GM21390 (cell line): ENCODE data around the gene SAMD4B.
"Not testable (repeated sequence)": the region's sequence is repeated elsewhere in the genome, so short reads cannot be mapped to it uniquely, and the experiment has no call there.

ENCODE experiments used
- ATAC-seq: cut with Tn5 transposase; IDR thresholded peaks from one replicate; pipeline ENCODE4 v1.9.1; 2021; ENCODE audit not compliant: unreplicated experiment

SAMD4B gene

GRCh38 chr19:39333507-39333906, 8.7 kb upstream of the SAMD4B start:
- ATAC-seq: no peak

DNA sequence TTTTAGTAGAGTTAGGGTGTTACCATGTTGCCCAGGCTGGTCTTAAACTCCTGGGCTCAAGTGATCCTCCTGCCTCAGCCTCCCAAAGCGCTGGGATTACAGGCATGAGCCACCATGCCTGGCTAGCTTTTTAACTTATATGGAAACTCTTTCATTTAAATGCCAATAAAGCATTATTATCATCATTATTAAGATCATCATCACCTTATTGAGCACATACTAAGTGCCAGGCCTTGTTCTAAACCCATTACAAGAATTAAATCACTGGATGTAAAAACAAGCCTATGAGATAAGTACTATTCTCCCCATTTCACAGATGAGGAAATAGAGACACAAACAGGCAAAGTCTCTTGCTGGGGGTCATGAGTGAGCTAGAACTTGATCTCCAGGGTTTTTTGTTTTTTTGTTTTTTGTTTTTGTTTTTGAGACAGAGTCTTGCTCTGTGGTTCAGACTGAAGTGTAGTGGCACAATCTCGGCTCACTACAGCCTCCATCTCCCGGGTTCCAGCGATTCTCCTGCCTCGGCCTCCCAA, 7.7 kb upstream of the SAMD4B start:
- ATAC-seq: no peak

DNA sequence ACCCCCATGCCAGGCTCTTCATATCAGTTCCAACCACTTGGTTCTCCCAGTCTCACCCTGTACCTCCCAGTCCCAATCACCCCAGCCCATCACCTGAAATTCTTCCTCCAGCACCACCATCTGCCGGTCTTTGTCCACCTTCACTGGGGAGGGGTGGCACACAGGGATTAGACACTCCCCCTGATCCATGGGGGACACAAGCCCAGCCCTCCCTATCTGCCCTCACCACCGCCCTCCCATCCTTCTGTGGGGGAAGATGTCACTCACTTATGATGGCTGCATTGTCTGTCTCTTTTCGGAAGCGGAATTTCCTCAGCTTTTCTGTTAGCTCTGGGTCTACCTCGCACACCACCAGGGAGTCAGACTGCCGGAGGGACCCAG, 7.1 kb upstream of the SAMD4B start:
- ATAC-seq: no peak

DNA sequence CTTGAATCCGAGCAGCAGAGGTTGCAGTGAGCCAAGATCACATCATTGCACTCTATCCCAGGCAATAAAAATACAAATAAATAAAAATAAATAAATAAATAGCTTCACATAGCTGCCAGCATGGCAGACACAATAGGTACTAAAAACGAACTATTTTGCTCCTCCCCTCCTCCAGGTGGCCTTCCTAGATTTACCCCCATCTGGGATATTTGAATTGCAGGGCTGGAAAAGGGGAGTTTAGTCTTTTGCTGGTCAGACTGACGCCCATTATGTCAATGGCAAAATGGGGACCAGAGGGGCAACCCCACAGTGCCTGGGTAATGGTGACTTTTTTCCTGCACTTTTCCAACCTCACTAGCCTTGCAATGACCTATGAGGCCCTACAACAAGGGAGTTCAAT, 5.7 kb upstream of the SAMD4B start:
- ATAC-seq: no peak

- ATAC-seq: no peak
Observed at GRCh38 chr19:39339674-39340073, 2.5 kb upstream of the SAMD4B start.

GRCh38 chr19:39340156-39340555, 2.1 kb upstream of the SAMD4B start:
- ATAC-seq: not testable (repeated sequence)

DNA sequence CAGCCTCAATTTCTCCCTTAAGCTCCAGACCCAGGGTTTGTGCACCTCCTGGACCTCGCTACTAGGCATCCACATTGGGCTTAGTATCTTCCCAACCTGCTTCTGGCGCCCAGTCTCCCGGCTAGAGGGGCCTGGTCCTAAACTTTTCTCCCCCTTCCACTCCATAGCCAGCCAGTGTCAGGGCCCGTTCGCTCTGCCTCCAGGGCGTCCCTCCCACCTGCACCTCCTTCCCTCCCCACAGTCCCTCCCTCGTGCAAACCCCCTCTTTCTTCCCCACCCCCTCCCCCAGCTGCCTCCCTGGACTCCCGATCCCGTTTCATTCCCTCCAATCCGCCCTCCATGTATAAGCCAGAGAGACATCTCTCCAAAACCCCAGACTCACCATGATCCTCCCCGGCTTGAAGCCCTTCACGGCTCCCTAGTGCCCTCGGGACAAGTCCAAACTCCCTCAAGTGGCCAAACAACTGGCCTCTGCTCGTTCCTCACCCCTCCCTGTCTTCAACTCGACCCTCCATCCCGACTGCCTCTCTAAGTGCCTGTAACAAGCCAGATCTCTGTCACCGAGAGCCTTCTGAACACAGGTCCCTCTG, 997 bp upstream of the SAMD4B start:
- ATAC-seq: no peak

GRCh38 chr19:39342647-39343305, 555 bp downstream of the SAMD4B start:
- no peak for ATAC-seq

- no peak for ATAC-seq
Observed at GRCh38 chr19:39345956-39346355, 3.7 kb downstream of the SAMD4B start.

DNA sequence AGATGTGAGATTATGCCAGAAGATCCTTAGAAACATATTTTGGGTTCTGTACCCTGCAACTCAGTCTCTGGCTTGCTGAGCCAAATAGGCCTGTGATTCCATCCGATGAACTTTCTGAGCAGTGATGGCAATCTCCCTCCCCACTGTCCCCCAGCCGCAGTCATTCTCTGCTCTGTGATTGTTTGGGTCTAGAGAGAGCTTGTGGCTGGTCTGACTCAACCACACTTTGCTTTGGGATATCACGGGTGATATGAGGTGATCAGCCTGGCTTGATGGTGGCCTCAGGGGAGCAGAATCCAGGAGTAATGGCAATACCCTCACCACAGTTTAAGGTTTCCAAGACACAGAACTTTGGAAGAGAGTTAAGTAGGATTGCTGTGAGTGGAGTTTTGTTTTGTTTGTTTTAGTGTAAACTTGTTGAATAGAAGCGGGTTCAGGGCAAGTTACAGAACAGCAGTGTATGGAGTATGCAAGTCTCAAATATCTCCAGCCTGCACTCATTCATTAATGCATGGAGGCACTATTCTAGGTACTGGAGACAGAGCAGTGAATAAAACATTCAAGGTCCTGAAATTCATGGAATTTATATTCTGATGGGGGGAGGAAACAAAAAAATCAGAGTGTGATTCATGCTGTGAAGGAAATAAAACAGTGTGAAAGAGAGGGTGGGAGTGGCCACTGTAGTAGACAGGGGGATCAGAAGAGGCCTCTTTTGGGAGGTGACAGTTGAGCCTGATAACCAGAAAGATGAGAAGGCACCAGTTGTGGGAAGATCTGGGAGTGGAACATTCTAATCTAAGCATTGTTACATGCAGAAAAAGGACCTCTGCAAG, 5.3 kb downstream of the SAMD4B start:
- no peak for ATAC-seq

GRCh38 chr19:39349326-39349725, 7.1 kb downstream of the SAMD4B start:
- no peak for ATAC-seq

DNA sequence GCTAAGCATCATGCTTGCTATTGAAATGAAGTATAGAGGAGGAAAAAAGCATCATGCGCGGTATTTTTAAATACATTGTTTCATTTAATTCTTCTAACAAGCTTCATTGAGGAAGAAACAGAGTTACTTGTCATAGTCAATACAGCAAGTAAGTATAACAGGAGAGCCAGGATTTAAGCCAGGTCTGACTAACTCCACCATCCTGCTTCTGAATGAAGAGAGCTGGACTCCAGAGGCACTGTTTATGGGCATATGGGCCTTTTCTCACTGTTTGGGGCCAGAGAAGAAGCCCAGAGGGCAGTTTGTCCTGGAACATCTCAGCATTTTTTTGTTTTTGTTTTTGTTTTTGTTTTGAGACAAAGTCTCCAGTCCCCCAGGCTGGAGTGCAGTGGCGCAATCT, 7.9 kb downstream of the SAMD4B start:
- no peak for ATAC-seq

- ATAC-seq: no peak
Observed at GRCh38 chr19:39351537-39352064, 9.4 kb downstream of the SAMD4B start.

GRCh38 chr19:39352381-39353255, 10.4 kb downstream of the SAMD4B start:
- no peak for ATAC-seq

- no peak for ATAC-seq
Observed at GRCh38 chr19:39355253-39355652, 13.0 kb downstream of the SAMD4B start.

DNA sequence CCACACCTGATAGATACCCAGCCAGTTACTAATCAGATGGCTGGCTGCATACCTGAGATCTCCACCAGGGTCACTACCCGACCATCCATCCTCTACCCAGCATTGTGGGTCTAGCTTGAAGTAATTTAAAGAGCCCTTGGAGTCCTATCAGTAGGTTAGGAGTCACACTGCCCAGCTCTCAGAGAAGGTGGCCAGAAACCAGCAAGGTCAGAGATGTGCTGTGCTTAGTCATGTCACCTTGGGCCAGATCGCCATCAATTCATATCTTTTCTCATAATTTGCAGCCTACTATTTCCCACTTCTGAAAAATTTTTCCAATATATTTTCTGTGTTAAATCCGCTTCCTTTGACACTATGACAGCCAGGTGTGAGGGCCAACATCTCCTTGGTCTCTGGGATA, 13.9 kb downstream of the SAMD4B start:
- no peak for ATAC-seq

- ATAC-seq: no peak
Observed at GRCh38 chr19:39356647-39357046, 14.4 kb downstream of the SAMD4B start.

GRCh38 chr19:39359026-39359425, 16.8 kb downstream of the SAMD4B start:
- ATAC-seq: no peak

DNA sequence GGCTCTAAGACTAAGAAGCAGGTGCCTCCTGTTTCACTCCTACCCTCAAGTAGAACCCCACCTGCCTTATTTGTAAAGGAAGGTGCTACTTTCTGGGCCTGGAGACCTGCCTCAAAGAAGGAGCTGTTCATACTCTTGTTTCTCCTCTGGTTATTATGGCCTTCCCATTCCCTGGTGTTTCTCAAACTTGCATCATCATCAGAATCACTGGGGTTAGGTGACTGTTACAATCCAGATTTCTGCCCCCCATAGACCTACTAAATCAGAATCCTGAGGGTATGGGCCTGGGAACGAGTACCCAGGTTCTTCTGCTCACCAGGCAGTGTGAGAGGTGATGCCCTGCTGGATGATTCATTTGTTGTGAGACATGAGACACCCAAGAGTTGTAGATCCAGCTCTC, 18.4 kb downstream of the SAMD4B start:
- ATAC-seq: no peak
